Measurements from ENCODE around the gene CERS1.

CERS1 gene

DNA sequence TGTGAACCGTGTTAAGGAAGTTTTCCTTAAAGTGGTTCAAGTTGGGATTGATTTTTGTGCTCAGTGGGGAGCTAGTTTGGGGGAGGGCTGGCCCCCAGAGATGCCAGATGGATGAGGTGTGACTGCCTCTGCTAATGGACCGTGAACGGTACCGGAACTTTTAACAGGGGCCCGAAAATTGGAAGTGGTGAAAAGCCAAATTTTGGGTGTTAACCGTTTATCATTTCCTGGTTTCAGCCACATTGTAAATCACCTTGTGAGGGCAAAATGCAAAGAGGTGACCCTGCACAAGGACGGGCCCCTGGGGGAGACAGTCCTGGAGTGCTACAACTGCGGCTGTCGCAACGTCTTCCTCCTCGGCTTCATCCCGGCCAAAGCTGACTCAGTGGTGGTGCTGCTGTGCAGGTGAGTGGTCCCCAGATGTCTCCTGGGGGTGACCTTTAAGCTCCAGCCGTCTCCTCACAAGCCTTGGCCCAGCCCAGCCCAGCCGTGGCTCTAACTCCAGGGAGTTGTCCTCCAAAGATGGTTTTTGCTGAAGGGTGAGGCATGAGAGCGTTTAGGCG is 46.0 kb downstream of the CERS1 start:
- Histone ChIP-seq H3K27me3 (replicated peaks in 2 of 5; ENCODE audit: control insufficient read depth in 4 of 5, insufficient read depth in 5 of 5, low read length in 4 of 5) (no peaks in the 10 kb centered on the region), H3K36me3 (ENCODE audit: control insufficient read depth in 4 of 4, insufficient read depth in 4 of 4, low read length in 3 of 4) (peaks cover 9 to 86% (median 60%) of the 10 kb centered on the region in 4 experiments), H3K4me1 (ENCODE audit: control extremely low read depth in 1 of 4, control insufficient read depth in 4 of 4, insufficient read depth in 4 of 4, low read length in 3 of 4) (peaks cover 0 to 21% (median 19%) of the 10 kb centered on the region in 4 experiments), H3K27ac (ENCODE audit: insufficient read depth in 1 of 2, low read depth in 1 of 2, low read length in 2 of 2, poor library complexity in 1 of 2, severe bottlenecking in 2 of 2) (no peak overlapping the region), H3K9me3 (ENCODE audit: control extremely low read depth in 1 of 5, control insufficient read depth in 4 of 5, insufficient read depth in 2 of 5, low read depth in 1 of 5, low read length in 4 of 5) (no peaks in the 10 kb centered on the region), H3K4me3 (ENCODE audit: control insufficient read depth in 1 of 7, extremely low read depth in 1 of 7, insufficient read depth in 4 of 7, low read depth in 2 of 7, low read length in 6 of 7) (no peak overlapping the region)
- DNase-seq = no peak
- POLR2A ChIA-PET = no interaction called here
- WGBS (ENCODE audit: insufficient coverage) = 77% methylated on average over 15 of the region's 16 CpGs
- CTCF ChIA-PET = interaction anchor here (0.9 to 3.5 kb wide), 7 partner anchors 9 to 257 kb away, joined by 3 to 17 read pairs (median 5); no protein-coding TSS in a partner anchor

DNA sequence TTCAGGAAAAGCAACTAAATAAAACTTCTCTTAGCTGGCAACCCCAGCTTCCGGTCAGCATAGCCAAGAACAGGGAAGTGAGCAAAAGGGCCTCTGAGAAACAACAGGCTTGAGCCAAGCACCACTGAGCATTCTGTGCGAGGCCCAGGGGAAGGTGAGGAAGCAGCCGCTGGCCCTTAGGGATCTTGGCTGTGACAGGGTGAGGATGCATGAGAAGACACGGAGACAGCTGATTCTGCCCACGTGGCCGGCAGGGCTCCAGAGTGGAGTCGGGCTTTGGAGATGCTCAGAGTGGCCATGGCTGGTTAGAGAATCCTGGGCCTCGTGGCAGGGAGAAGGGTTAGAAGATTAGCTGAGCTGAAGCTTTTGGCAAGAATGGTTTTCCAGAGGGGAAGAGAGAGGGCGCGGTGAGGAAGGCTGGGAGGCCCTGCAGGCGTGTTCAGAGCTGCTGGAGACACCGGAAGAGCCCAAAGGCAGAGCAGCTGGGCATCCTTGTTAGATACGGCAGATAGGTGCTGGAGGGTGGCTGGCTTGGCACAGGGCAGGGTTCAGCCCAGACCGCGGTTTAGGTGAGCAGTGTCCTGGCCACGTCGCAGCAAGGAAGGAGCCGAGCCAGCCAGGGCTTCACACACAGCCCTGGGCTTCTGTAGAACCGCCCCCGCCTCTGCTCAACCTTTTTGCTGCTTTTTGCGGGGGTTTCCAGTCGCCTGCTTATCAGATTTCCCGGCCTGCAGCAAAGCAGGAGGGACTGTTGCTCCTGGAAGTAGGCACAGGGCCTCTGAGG is 46.9 kb downstream of the CERS1 start:
- DNase-seq = peak in 1 of 3 donors; percentile 30
- Histone ChIP-seq H3K36me3 (ENCODE audit: control insufficient read depth in 4 of 4, insufficient read depth in 4 of 4, low read length in 3 of 4) (peaks cover 9 to 81% (median 53%) of the 10 kb centered on the region in 4 experiments), H3K4me3 (ENCODE audit: control insufficient read depth in 1 of 7, extremely low read depth in 1 of 7, insufficient read depth in 4 of 7, low read depth in 2 of 7, low read length in 6 of 7) (no peak overlapping the region), H3K4me1 (ENCODE audit: control extremely low read depth in 1 of 4, control insufficient read depth in 4 of 4, insufficient read depth in 4 of 4, low read length in 3 of 4) (peaks cover 0 to 21% (median 19%) of the 10 kb centered on the region in 4 experiments), H3K27me3 (replicated peaks in 2 of 5; ENCODE audit: control insufficient read depth in 4 of 5, insufficient read depth in 5 of 5, low read length in 4 of 5) (no peaks in the 10 kb centered on the region), H3K27ac (ENCODE audit: insufficient read depth in 1 of 2, low read depth in 1 of 2, low read length in 2 of 2, poor library complexity in 1 of 2, severe bottlenecking in 2 of 2) (no peak overlapping the region), H3K9me3 (ENCODE audit: control extremely low read depth in 1 of 5, control insufficient read depth in 4 of 5, insufficient read depth in 2 of 5, low read depth in 1 of 5, low read length in 4 of 5) (no peaks in the 10 kb centered on the region)
- 65% methylated on average over 22 of the region's 23 CpGs for WGBS (ENCODE audit: insufficient coverage)
- POLR2A ChIA-PET = no interaction called here
- CTCF ChIA-PET = interaction anchor here (1.3 to 3.5 kb wide), 9 partner anchors 9 to 387 kb away, joined by 3 to 41 read pairs (median 8); partner anchors contain the start of genes COPE, DDX49, REX1BD and UPF1

DNA sequence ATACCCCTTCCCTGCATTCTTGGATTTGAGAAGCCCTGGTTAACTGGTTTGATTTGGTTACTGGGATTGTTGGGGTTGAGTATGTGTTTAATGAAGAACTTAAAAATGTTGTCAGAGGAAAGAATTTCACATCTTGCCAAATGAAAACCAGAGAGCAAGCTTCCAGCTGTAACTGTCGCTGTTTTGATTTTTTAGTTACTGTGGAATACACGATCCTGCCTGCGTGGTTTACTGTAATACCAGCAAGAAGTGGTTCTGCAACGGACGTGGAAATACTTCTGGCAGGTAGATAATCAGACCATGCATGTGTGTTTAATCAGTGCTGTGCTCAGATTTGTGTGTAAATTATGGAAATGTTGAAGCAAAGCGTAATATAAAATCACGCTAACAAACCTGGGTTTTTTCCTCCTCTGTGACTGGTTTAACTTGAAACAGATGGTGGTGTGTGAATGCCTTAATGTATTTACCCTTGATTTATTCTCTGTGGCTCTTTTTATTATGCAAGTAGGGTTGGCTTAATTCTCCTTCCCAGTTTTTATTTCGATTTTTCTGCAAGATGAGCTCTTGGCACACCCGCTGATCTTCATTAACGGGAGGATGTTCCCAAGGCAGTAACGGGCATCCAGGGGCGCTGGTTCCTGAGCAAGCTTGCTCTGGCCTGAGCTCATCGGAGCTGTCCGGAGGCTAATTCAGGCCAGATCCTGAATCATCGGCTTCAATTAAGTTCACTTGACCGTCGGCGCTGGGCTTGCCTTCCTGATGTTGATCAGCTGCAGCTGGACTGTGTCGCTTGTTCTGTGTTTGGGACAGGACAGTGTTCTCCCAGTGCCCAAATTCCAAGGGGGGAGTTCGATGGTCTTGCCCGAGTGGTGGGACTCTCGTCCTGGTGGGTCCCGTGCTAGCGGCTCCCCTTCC is 48.2 kb downstream of the CERS1 start:
- 94% methylated on average over 21 of the region's 24 CpGs for WGBS (ENCODE audit: insufficient coverage)
- peaks cover 0 to 25% (median 19%) of the 10 kb centered on the region in 4 experiments for H3K4me1 ChIP-seq (ENCODE audit: control extremely low read depth in 1 of 4, control insufficient read depth in 4 of 4, insufficient read depth in 4 of 4, low read length in 3 of 4)

DNA sequence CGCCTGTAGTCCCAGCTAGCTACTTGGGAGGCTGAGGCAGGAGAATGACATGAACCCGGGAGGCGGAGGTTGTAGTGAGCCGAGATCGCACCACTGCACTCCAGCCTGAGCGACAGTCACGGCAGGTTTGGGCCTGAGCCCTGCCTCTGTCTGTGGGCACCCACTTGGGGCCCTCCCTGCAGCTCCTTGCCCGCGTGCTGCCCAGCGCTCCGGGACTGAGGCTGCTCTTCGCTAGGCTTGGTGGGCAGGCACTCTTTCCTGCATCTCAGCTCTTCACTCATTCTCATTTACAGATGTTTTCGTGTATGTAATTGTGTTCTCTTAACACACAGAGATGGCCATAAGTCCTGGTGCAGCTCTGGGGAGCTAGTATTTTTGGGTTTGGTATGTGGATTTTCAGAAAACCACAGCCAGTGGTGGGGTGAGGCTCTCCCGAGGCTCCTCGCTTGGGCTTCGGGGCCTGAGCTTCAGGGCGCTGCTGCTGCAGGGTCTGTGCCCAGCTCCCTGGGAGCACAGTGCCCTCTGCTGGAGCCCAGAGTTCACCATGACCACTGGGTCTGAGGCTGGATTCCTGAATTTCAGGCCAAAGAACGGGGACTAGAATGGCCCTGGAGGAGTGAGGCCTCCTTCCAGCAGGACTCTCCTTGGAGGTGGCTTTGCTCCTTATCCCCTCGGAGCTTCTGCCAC is 49.0 kb downstream of the CERS1 start:
- Histone ChIP-seq H3K27me3 (replicated peaks in 2 of 5; ENCODE audit: control insufficient read depth in 4 of 5, insufficient read depth in 5 of 5, low read length in 4 of 5) (no peaks in the 10 kb centered on the region), H3K4me1 (ENCODE audit: control extremely low read depth in 1 of 4, control insufficient read depth in 4 of 4, insufficient read depth in 4 of 4, low read length in 3 of 4) (peaks cover 0 to 29% (median 20%) of the 10 kb centered on the region in 4 experiments), H3K4me3 (ENCODE audit: control insufficient read depth in 1 of 7, extremely low read depth in 1 of 7, insufficient read depth in 4 of 7, low read depth in 2 of 7, low read length in 6 of 7) (no peak overlapping the region), H3K27ac (ENCODE audit: insufficient read depth in 1 of 2, low read depth in 1 of 2, low read length in 2 of 2, poor library complexity in 1 of 2, severe bottlenecking in 2 of 2) (no peak overlapping the region), H3K9me3 (ENCODE audit: control extremely low read depth in 1 of 5, control insufficient read depth in 4 of 5, insufficient read depth in 2 of 5, low read depth in 1 of 5, low read length in 4 of 5) (no peaks in the 10 kb centered on the region), H3K36me3 (ENCODE audit: control insufficient read depth in 4 of 4, insufficient read depth in 4 of 4, low read length in 3 of 4) (peaks cover 8 to 61% (median 35%) of the 10 kb centered on the region in 4 experiments)
- POLR2A ChIA-PET = no interaction called here
- 69% methylated on average over 14 of the region's 19 CpGs for WGBS (ENCODE audit: insufficient coverage)
- DNase-seq = peak; percentile 64 to 82 (median 76)
- CTCF ChIA-PET = interaction anchor here (0.7 to 3.5 kb wide), 32 partner anchors 10 to 396 kb away, joined by 3 to 41 read pairs (median 4); partner anchors contain the start of genes DDX49, REX1BD and UPF1

More for the DNA sequence above, 48.2 kb downstream of the CERS1 start:
- Histone ChIP-seq H3K36me3 (ENCODE audit: control insufficient read depth in 4 of 4, insufficient read depth in 4 of 4, low read length in 3 of 4) (peaks cover 9 to 68% (median 41%) of the 10 kb centered on the region in 4 experiments), H3K9me3 (ENCODE audit: control extremely low read depth in 1 of 5, control insufficient read depth in 4 of 5, insufficient read depth in 2 of 5, low read depth in 1 of 5, low read length in 4 of 5) (no peaks in the 10 kb centered on the region), H3K4me3 (ENCODE audit: control insufficient read depth in 1 of 7, extremely low read depth in 1 of 7, insufficient read depth in 4 of 7, low read depth in 2 of 7, low read length in 6 of 7) (no peak overlapping the region), H3K27me3 (replicated peaks in 2 of 5; ENCODE audit: control insufficient read depth in 4 of 5, insufficient read depth in 5 of 5, low read length in 4 of 5) (no peaks in the 10 kb centered on the region), H3K27ac (ENCODE audit: insufficient read depth in 1 of 2, low read depth in 1 of 2, low read length in 2 of 2, poor library complexity in 1 of 2, severe bottlenecking in 2 of 2) (no peak overlapping the region)
- CTCF ChIA-PET = interaction anchor here (0.5 to 3.5 kb wide), 32 partner anchors 10 to 396 kb away, joined by 3 to 41 read pairs (median 4); partner anchors contain the start of genes COPE, DDX49, REX1BD and UPF1
- DNase-seq = no peak
- POLR2A ChIA-PET = no interaction called here

GRCh38 chr19:18845961-18846360 is 50.0 kb downstream of the CERS1 start:
- Histone ChIP-seq H3K27me3 (replicated peaks in 2 of 5; ENCODE audit: control insufficient read depth in 4 of 5, insufficient read depth in 5 of 5, low read length in 4 of 5) (no peaks in the 10 kb centered on the region), H3K9me3 (ENCODE audit: control extremely low read depth in 1 of 5, control insufficient read depth in 4 of 5, insufficient read depth in 2 of 5, low read depth in 1 of 5, low read length in 4 of 5) (no peaks in the 10 kb centered on the region), H3K4me3 (ENCODE audit: control insufficient read depth in 1 of 7, extremely low read depth in 1 of 7, insufficient read depth in 4 of 7, low read depth in 2 of 7, low read length in 6 of 7) (no peak overlapping the region), H3K36me3 (ENCODE audit: control insufficient read depth in 4 of 4, insufficient read depth in 4 of 4, low read length in 3 of 4) (peaks cover 7 to 57% (median 26%) of the 10 kb centered on the region in 4 experiments), H3K27ac (ENCODE audit: insufficient read depth in 1 of 2, low read depth in 1 of 2, low read length in 2 of 2, poor library complexity in 1 of 2, severe bottlenecking in 2 of 2) (no peak overlapping the region), H3K4me1 (ENCODE audit: control extremely low read depth in 1 of 4, control insufficient read depth in 4 of 4, insufficient read depth in 4 of 4, low read length in 3 of 4) (peaks cover 0 to 29% (median 20%) of the 10 kb centered on the region in 4 experiments)
- POLR2A ChIA-PET = no interaction called here
- WGBS (ENCODE audit: insufficient coverage) = 96% methylated on average over 11 of the region's 12 CpGs
- DNase-seq = no peak
- CTCF ChIA-PET = interaction anchor here (0.9 to 3.3 kb wide), 7 partner anchors 9 to 254 kb away, joined by 3 to 41 read pairs (median 4); partner anchors contain the start of gene DDX49

DNA sequence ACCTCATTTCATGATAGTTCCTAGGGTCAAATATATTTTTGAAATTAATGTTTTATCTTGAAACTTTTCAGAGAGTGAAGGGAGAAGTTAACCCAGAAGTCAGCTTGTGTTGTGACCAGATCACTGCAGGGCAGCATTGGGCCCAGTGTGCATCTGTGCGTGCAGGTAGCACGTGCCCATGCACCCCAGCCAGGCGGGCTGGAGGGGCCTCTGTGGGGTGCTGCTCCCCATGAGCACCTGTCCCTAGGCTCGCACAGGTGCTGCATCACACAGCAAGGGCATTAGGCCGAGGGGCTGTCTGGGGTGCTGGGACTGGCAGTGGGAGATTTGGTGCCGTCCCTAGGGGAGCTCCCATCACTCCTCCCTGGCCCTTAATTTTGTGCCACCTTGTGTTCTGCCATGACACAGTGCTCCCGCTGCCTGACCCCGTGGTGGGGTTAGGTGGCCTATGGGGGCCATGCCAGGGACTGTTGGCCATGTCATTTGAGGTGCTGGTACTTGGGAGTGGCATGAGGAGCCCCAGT is 51.1 kb downstream of the CERS1 start:
- H3K36me3 ChIP-seq (ENCODE audit: control insufficient read depth in 4 of 4, insufficient read depth in 4 of 4, low read length in 3 of 4) = peaks cover 2 to 51% (median 17%) of the 10 kb centered on the region in 4 experiments
- peaks cover 0 to 29% (median 20%) of the 10 kb centered on the region in 4 experiments for H3K4me1 ChIP-seq (ENCODE audit: control extremely low read depth in 1 of 4, control insufficient read depth in 4 of 4, insufficient read depth in 4 of 4, low read length in 3 of 4)
- DNase-seq = no peak
- no peak overlapping the region for H3K4me3 ChIP-seq (ENCODE audit: control insufficient read depth in 1 of 7, extremely low read depth in 1 of 7, insufficient read depth in 4 of 7, low read depth in 2 of 7, low read length in 6 of 7)
- no peaks in the 10 kb centered on the region for H3K27me3 ChIP-seq (replicated peaks in 2 of 5; ENCODE audit: control insufficient read depth in 4 of 5, insufficient read depth in 5 of 5, low read length in 4 of 5)
- 98% methylated on average over 8 of the region's 8 CpGs for WGBS (ENCODE audit: insufficient coverage)
- ChIA-PET POLR2A (no interaction called here), CTCF (interaction anchor here (0.9 to 1.8 kb wide), 3 partner anchors 12 to 252 kb away, joined by 3 to 5 read pairs (median 4); no protein-coding TSS in a partner anchor)
- no peaks in the 10 kb centered on the region for H3K9me3 ChIP-seq (ENCODE audit: control extremely low read depth in 1 of 5, control insufficient read depth in 4 of 5, insufficient read depth in 2 of 5, low read depth in 1 of 5, low read length in 4 of 5)
- no peak overlapping the region for H3K27ac ChIP-seq (ENCODE audit: insufficient read depth in 1 of 2, low read depth in 1 of 2, low read length in 2 of 2, poor library complexity in 1 of 2, severe bottlenecking in 2 of 2)

Measured in common myeloid progenitor, CD34-positive (primary cell).